Kidney (tissue), 14 donors: Measurements from ENCODE around the gene LTBP2. TPM values are rescaled to one million over a fixed set of nuclear protein-coding genes. Genes with fewer than 3 reads are reported as not detected.

Source experiments
- DNase-seq, 5 donors: peaks; one replicate each; pipeline ENCODE4 v3.0.0-alpha.2; 2013 to 2020
- FAIRE-seq: peaks from 2 replicates; lab custom pipeline; 2012; peaks lifted over from hg19 to GRCh38; lab: Jason Lieb, UNC
- H3K27ac ChIP-seq, 2 donors: one replicate each; pipeline ENCODE4 v1.7.0; 2013; ENCODE audit warnings: low read depth in 2 of 2, low read length in 2 of 2, inconsistent platforms in 1 of 2
- H3K27me3 ChIP-seq: one replicate; pipeline ENCODE4 v1.7.1; 2013; ENCODE audit warnings: low read length, inconsistent platforms; ENCODE audit not compliant: control insufficient read depth, insufficient read depth
- H3K36me3 ChIP-seq, 3 donors: one replicate each; pipeline versions ENCODE4 v1.7.0 to v1.7.1; 2013; ENCODE audit warnings: low read length in 3 of 3, control low read depth in 1 of 3, inconsistent platforms in 1 of 3; ENCODE audit not compliant: insufficient read depth in 3 of 3, control insufficient read depth in 2 of 3
- H3K4me1 ChIP-seq, 3 donors: one replicate each; pipeline versions ENCODE4 v1.7.0 to v1.7.1; 2013; ENCODE audit warnings: low read length in 3 of 3, inconsistent platforms in 1 of 3, low read depth in 1 of 3; ENCODE audit not compliant: control insufficient read depth in 2 of 3, insufficient read depth in 2 of 3
- H3K4me3 ChIP-seq, 3 donors: one replicate each; pipeline versions ENCODE4 v1.7.0 to v1.8.1; 2013; ENCODE audit warnings: low read length in 3 of 3, control low read depth in 1 of 3, inconsistent platforms in 1 of 3
- H3K9ac ChIP-seq, 3 donors: one replicate each; pipeline versions ENCODE4 v1.7.0 to v1.7.1; 2013; ENCODE audit warnings: low read length in 3 of 3, control low read depth in 1 of 3, inconsistent platforms in 1 of 3
- H3K9me3 ChIP-seq, 3 donors: one replicate each; pipeline versions ENCODE4 v1.7.0 to v1.7.1; 2013; ENCODE audit warnings: low read length in 3 of 3, control low read depth in 1 of 3, inconsistent platforms in 1 of 3; ENCODE audit not compliant: control insufficient read depth in 2 of 3, insufficient read depth in 1 of 3
- intact Hi-C: fragments of 100-400 bp; cut with DNase I; formaldehyde crosslinking; loops from one replicate; pipeline ENCODE4 v1.11.1; 2022
- polyA plus RNA-seq: library from polyadenylated mRNA; stranded (reverse); fragments of 350-450 nt; fragmentation: Illumina TruSeq; extraction: RNeasy Lipid Tissue Mini Kit (QIAGEN cat#74804); gene quantifications from one replicate; pipeline ENCODE4 v1.2.3, GENCODE V29; 2014; ENCODE audit warnings: low read depth, low replicate concordance; ENCODE audit not compliant: insufficient read depth
- total RNA-seq: library from RNA; stranded (reverse); fragmentation: NEBNext Ultra II Directional; extraction: Animal tissue kit (Norgen Biotek cat#: 25700); gene quantifications from one replicate; pipeline ENCODE4 v1.2.1, GENCODE V29; 2021
- TF ChIP-seq, protein P1 (sequence below): IDR thresholded peaks from 3 replicates; pipeline ENCODE4 v1.5.1; 2012; ENCODE audit warnings: mild to moderate bottlenecking, moderate library complexity, borderline replicate concordance; ENCODE audit not compliant: insufficient read depth; ENCODE audit errors: extremely low read depth
- donor health status: control.
- donor health status: control.
- donor health status: control.
- donor health status: control.
- donor health status: control.
- donor health status: DM: yes; HTN: yes; CAD: no.
- donor health status: Normal renal cell carcinoma (clear cell type).

Gene LTBP2
- total and polyA plus RNA-seq, 2 donors from 2014 or later = 2.9 to 10.4 TPM

DNA sequence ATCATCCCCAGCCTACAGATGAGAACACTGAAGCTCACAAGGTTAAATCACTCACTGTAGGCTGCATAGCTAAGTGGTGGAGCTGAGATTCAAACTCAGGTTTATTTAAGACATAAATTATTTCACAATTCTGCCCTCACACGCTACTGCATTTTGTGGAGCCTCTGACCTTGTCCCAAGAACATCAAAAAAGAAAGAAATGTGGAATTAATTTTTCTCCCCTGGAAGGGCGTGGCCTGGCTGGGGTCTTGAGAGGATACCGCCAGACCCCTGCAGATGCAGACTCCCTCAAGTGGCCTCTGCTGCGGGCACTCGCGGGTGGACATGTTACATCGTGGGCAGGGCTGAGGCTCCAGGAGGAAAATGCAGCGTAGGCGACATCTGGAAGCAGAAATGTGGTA lies 40.6 kb downstream of the LTBP2 start:
- Histone ChIP-seq H3K36me3 (no peaks in the 10 kb centered on the region), H3K4me1 (peaks cover 4 to 28% (median 24%) of the 10 kb centered on the region in 3 donors), H3K27ac (peak overlapping the region; percentile 52 to 82), H3K9me3 (no peaks in the 10 kb centered on the region), H3K27me3 (no peaks in the 10 kb centered on the region), H3K9ac (peak overlapping the region in 1 of 3 donors; percentile 51), H3K4me3 (peak overlapping the region in 1 of 3 donors; percentile 33)
- DNase-seq (no peak), FAIRE-seq (no peak)
- TF ChIP-seq, protein P1, sequence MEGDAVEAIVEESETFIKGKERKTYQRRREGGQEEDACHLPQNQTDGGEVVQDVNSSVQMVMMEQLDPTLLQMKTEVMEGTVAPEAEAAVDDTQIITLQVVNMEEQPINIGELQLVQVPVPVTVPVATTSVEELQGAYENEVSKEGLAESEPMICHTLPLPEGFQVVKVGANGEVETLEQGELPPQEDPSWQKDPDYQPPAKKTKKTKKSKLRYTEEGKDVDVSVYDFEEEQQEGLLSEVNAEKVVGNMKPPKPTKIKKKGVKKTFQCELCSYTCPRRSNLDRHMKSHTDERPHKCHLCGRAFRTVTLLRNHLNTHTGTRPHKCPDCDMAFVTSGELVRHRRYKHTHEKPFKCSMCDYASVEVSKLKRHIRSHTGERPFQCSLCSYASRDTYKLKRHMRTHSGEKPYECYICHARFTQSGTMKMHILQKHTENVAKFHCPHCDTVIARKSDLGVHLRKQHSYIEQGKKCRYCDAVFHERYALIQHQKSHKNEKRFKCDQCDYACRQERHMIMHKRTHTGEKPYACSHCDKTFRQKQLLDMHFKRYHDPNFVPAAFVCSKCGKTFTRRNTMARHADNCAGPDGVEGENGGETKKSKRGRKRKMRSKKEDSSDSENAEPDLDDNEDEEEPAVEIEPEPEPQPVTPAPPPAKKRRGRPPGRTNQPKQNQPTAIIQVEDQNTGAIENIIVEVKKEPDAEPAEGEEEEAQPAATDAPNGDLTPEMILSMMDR = no peak
- intact Hi-C loops = no loop called here

DNA sequence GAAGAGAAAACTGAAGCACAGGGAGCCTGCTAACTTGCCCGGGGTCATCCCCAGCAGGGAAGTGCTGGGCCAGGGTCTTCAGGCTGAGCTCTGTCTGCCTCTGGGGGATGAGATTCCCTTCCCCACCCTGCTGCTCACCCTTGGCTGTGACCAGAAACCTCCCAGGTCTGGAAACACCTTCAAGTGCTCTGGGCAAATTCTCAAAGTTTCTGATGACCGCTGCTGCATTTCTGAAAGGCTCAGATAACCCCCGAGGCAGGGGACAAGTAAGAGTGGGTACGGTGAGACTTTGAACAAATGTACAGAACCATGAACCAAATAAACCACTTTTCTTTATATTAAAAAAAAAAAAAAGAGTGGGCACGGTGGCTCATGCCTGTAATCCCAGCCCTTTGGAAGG lies 41.3 kb downstream of the LTBP2 start:
- Histone ChIP-seq H3K36me3 (no peaks in the 10 kb centered on the region), H3K9me3 (no peaks in the 10 kb centered on the region), H3K27ac (peak overlapping the region; percentile 2 to 36), H3K27me3 (no peaks in the 10 kb centered on the region), H3K9ac (no peak overlapping the region), H3K4me1 (peaks cover 4 to 28% (median 24%) of the 10 kb centered on the region in 3 donors), H3K4me3 (no peak overlapping the region)
- intact Hi-C loops = no loop called here
- FAIRE-seq (no peak), DNase-seq (no peak)
- TF ChIP-seq, protein P1 = no peak

DNA sequence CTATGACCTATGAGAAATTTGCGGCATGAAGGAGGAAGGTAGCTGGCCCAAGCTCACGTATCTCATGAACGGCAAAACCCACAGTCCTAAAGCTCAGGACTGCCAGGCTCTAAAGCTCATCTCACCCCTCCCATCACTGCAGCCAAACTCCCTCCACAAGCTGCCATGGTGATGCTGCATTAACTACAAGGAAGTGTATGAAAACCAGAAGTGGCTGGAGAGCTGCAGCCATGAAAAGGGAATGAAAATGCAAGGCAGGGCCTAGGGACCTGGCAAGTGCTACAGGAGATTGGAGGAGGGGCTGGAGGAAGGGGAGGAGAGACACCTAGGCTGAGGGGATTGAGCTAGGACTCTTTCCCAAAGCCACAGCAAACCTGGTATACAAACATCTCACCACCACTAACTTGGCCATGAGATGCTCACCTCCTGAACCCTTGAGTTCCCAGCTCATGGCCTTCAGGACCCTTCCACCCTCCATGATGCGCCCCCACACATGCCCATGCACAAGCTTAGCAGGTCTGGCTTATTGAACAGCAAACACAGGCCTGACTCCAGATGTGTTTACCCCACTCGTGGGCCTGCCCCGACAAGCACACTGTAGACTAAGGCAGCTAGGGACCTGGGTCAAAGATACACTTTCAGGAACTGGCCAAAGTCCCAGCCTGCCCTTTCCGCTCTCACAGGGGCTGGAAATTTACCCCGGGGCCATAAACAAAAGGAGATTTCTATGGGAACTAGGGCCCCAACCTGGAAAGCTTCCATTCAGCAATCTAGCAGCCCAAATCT lies 42.0 kb downstream of the LTBP2 start:
- Histone ChIP-seq H3K36me3 (no peaks in the 10 kb centered on the region), H3K4me3 (no peak overlapping the region), H3K4me1 (peaks cover 4 to 28% (median 24%) of the 10 kb centered on the region in 3 donors), H3K27me3 (no peaks in the 10 kb centered on the region), H3K27ac (peak overlapping the region; percentile 2 to 43), H3K9ac (no peak overlapping the region), H3K9me3 (no peaks in the 10 kb centered on the region)
- FAIRE-seq (no peak), DNase-seq (peak in 1 of 5 donors; percentile 42)
- TF ChIP-seq, protein P1 = no peak
- intact Hi-C loops = no loop called here
